SU-DHL-6 (cell line): ENCODE results near the gene CHERP.

Experiments used
- EZH2phosphoT487 ChIP-seq: fragments of 200-600 bp; sonication (generic), shearing (Covaris generic); conservative IDR thresholded peaks from 2 replicates; pipeline ENCODE4 v1.6.1; 2018; ENCODE audit warnings: mild to moderate bottlenecking, antibody characterized with exemption, low read length, moderate library complexity, mixed read lengths
- TF ChIP-seq, protein P1 (sequence below): fragments of 200-600 bp; sonication (generic); IDR thresholded peaks from one replicate; pipeline ENCODE4 v1.5.1; 2017; ENCODE audit warnings: antibody characterized with exemption, mild to moderate bottlenecking, low read length, moderate library complexity; ENCODE audit not compliant: insufficient read depth, poor library complexity, severe bottlenecking

DNA sequence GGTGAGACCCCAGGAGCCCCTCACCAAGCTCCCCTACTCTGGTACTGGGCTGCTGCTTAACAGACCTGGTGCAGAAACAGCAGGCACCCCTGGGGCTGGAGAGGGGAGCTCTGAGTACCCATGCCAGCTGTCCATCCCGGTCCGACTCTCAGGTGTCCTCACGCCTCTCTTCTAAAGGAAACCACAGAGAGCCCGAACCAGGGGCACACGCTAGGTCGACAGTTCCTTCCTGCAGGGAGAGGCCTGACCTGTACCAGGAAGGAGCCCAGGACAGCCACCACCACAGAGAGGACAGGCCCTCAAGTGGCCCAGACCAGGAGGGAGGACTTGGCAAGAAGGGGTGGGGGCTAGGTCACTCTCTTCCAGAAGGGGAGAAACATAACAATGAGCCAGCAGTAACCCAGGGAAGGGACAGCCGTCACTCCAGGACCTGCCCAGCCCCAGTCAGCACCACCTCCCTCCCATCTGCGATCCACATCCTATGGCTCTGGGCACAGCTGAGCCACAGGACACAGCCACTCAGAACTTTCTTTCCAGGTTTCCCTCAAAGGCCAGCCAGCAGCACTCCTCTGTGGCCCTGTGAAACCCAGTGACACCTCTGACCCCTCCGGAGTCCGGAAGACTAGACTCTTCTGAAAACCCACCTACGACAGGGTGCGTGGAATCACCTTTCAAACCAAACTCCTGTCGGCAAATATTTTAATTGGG is 43.0 kb upstream of the CHERP start:
- TF ChIP-seq, protein P1, sequence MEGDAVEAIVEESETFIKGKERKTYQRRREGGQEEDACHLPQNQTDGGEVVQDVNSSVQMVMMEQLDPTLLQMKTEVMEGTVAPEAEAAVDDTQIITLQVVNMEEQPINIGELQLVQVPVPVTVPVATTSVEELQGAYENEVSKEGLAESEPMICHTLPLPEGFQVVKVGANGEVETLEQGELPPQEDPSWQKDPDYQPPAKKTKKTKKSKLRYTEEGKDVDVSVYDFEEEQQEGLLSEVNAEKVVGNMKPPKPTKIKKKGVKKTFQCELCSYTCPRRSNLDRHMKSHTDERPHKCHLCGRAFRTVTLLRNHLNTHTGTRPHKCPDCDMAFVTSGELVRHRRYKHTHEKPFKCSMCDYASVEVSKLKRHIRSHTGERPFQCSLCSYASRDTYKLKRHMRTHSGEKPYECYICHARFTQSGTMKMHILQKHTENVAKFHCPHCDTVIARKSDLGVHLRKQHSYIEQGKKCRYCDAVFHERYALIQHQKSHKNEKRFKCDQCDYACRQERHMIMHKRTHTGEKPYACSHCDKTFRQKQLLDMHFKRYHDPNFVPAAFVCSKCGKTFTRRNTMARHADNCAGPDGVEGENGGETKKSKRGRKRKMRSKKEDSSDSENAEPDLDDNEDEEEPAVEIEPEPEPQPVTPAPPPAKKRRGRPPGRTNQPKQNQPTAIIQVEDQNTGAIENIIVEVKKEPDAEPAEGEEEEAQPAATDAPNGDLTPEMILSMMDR = no peak
- no peak for TF ChIP-seq EZH2phosphoT487
